Activated CD4-positive, alpha-beta memory T cell treated with anti-CD3 and anti-CD28 coated beads, Interleukin-2, amount 10 ng/mL, durations not matched to agents 7 days and 5 days (primary cell): ENCODE measurements around the gene PSMA6. TPM values are rescaled to one million over a fixed set of nuclear protein-coding genes. Genes with fewer than 3 reads are reported as not detected.
"Not testable (repeated sequence)": the region's sequence is repeated elsewhere in the genome, so short reads cannot be mapped to it uniquely, and the experiment has no call there.

Experiments
- CTCF ChIA-PET: fragments of 350-600 bp; sonication (Branson Sonifier 250); formaldehyde crosslinking; loops from one replicate; lab custom pipeline; 2021; ENCODE audit warnings: antibody characterized with exemption, inconsistent platforms; lab: Charles Lee
- POLR2A ChIA-PET: fragments of 350-600 bp; sonication (Branson Sonifier 250); formaldehyde crosslinking; loops from one replicate; lab custom pipeline; 2021; ENCODE audit warnings: antibody characterized with exemption; lab: Charles Lee
- DNase-seq: peaks from one replicate; pipeline ENCODE4 v3.0.0-alpha.2; 2020
- H3K27ac Mint-ChIP-seq: one replicate; pipeline ENCODE4 v1.8.0; 2021; ENCODE audit warnings: mild to moderate bottlenecking, mixed read lengths
- H3K27me3 Mint-ChIP-seq: one replicate; pipeline ENCODE4 v1.8.0; 2021; ENCODE audit warnings: mixed read lengths
- H3K36me3 Mint-ChIP-seq: one replicate; pipeline ENCODE4 v1.8.0; 2021; ENCODE audit warnings: low read depth, mixed read lengths
- H3K4me1 Mint-ChIP-seq: one replicate; pipeline ENCODE4 v1.8.0; 2021; ENCODE audit warnings: mixed read lengths
- H3K4me3 Mint-ChIP-seq: one replicate; pipeline ENCODE4 v1.8.0; 2021; ENCODE audit warnings: mild to moderate bottlenecking, mixed read lengths
- H3K9me3 Mint-ChIP-seq: one replicate; pipeline ENCODE4 v1.8.0; 2021; ENCODE audit warnings: mixed read lengths
- total RNA-seq, 2 experiments: library from RNA; stranded (reverse); gene quantifications; one replicate each; pipeline ENCODE4 v1.2.3, GENCODE V29; 2021

Gene PSMA6
- total RNA-seq, 2 experiments from 2014 or later = 235 to 242 TPM

DNA sequence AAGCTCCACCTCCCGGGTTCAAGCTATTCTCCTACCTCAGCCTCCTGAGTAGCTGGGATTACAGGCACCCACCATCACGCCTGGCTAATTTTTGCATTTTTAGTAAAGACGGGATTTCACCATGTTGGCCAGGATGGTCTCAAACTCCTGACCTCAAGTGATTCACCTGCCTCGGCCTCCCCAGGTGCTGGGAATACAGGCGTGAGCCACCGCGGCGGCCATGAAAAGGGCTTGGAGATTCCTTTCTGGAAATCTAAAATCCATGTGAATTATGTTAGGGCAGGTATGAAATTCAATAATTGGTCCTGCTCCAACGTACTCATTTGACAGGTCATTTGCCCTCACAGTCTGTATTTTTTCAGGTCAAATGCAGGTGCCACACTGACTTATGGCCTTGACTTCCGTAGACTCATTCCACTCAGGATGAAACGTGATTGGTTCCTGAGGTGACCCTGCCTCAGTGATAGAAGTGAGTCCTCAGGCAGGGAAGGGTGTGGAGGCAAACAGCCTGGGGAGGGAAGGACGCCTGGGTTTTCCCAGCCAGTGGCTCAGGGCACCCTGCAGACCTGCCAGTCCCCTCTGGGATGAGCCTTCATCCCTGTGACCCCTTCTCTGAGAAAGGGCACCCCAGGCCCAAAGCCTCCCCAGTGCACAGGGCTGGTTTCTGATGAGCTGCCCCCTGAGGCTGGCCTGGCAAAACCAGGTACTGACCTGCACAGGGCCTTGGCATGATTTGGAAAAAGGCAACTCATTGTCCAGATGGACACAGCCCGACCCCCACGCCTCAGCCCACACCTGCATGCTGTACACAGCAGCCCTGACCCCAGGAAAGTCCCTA is 48.7 kb downstream of the PSMA6 start:
- CTCF ChIA-PET = interaction anchor here (1.4 kb wide), 1 partner anchor 65 kb away, joined by 5 read pairs; no protein-coding TSS in a partner anchor
- Mint-ChIP-seq H3K4me3 (no peak overlapping the region), H3K36me3 (no peaks in the 10 kb centered on the region), H3K9me3 (no peaks in the 10 kb centered on the region), H3K4me1 (peaks cover 4% of the 10 kb centered on the region), H3K27me3 (no peaks in the 10 kb centered on the region), H3K27ac (no peak overlapping the region)
- POLR2A ChIA-PET = interaction anchor here (0.6 kb wide), 1 partner anchor 49 kb away, joined by 3 read pairs; the partner anchor contains the start of gene PSMA6
- DNase-seq = no peak

DNA sequence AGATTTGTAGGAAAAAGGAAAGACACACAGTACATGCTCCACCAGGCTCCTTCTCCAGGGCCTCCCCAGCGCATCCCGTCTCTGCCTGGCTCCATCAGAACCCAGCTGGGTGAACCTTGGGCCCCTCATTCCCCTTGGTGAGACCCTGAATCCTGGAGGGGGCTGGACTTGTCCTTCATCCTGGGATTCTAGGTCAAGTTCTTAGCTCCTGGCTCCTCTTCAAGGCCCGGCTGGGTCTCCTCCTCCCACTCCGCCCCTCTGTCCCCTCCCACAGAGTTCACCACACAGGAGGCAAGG is 49.2 kb downstream of the PSMA6 start:
- H3K9me3 Mint-ChIP-seq = no peaks in the 10 kb centered on the region
- no peaks in the 10 kb centered on the region for H3K36me3 Mint-ChIP-seq
- peaks cover 4% of the 10 kb centered on the region for H3K4me1 Mint-ChIP-seq
- CTCF ChIA-PET = interaction anchor here (1.4 kb wide), 1 partner anchor 64 kb away, joined by 5 read pairs; no protein-coding TSS in a partner anchor
- POLR2A ChIA-PET = interaction anchor here (0.6 to 0.7 kb wide), 2 partner anchors 9 to 50 kb away, joined by 3 read pairs; partner anchors contain the start of gene PSMA6
- no peak for DNase-seq
- H3K4me3 Mint-ChIP-seq = no peak overlapping the region
- H3K27ac Mint-ChIP-seq = no peak overlapping the region
- no peaks in the 10 kb centered on the region for H3K27me3 Mint-ChIP-seq

DNA sequence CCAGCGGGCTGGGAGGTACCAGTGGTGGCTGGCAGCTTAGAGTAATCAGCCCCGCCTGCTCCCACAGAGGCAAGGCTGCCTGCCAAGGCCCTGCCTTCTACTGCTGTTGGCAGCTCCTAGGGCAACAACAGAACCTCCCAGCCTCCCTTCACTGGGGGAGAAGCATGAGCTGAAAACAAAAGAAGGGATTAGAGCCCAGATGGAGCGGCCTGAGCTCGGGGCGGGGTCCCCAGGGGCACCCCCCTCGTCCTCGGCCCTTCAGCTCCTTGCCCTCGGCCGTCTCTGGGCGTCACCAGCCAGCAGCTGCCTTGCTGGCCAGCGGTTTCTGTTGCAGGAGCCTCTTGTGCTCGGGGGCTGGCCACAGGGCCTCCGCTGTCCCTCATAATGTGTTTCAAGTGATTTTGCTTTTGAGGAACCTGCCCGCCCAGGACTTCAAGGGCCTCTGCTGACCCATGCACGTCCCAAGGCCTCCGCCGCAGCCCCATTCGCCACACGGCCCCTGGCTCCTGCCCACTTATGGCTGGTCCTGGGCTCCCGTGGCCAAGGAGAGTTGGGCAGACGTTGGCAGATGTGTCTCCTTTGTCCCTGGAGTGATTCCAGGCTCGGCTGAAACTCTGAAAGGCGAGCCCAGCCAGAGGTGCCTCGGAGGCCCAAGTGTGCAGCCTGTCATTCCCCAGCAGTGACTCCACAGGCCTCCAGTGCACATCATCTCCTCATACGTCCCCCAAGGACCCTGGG is 49.7 kb downstream of the PSMA6 start:
- Mint-ChIP-seq H3K36me3 (no peaks in the 10 kb centered on the region), H3K4me3 (no peak overlapping the region), H3K27ac (no peak overlapping the region), H3K4me1 (peaks cover 4% of the 10 kb centered on the region), H3K27me3 (no peaks in the 10 kb centered on the region), H3K9me3 (no peaks in the 10 kb centered on the region)
- ChIA-PET CTCF (interaction anchor here (1.4 kb wide), 1 partner anchor 64 kb away, joined by 5 read pairs; no protein-coding TSS in a partner anchor), POLR2A (interaction anchor here (0.7 kb wide), 2 partner anchors 10 to 28 kb away, joined by 3 read pairs; no protein-coding TSS in a partner anchor)
- no peak for DNase-seq

DNA sequence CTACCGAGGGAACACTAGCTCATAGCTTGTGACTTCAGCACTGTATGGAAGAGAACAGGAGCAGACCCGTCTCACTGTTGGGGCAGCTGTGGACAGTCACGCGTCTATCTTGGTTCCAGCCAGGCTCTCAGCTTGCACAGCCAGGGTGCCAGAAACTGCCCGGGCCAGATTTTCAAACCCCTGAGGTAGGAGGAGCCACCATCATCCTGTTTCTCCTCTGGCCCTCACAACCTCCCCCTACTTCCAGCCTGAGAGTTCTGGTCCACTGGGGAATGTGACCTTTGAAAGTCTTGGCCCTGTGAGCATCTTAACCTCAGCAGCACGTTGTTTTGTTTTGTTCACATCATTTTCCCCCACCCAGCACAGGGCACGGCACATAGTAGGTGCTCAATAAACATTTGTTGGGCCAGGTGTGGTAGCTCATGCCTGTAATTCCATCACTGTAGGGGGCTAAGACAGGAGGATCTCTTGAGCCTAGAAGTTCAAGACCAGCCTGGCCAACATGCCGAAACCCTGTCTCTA is 50.4 kb downstream of the PSMA6 start:
- CTCF ChIA-PET = no interaction called here
- POLR2A ChIA-PET = no interaction called here
- no peak overlapping the region for H3K27ac Mint-ChIP-seq

DNA sequence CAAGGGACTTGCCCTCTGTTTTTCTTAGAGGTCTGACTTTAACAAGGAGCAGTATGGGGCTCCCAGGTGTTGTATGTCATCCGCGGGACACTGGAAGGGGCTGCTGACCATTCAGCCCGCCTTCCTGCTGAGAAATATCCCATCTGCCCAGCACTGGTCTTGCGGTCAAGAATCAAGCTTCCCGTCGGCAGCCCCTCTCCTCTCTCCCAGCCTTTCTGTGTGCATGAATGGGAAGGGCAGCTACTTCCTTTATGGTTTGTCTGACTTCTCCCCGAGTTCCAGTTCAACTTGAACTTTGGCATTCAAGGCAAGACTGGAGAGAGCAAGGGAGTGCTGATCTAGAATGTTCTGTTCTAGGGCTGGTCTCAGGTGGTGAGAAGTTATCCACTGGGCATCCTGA is 51.5 kb downstream of the PSMA6 start:
- H3K4me1 Mint-ChIP-seq = peaks cover 4% of the 10 kb centered on the region
- ChIA-PET POLR2A (no interaction called here), CTCF (no interaction called here)
- H3K27me3 Mint-ChIP-seq = no peaks in the 10 kb centered on the region
- no peaks in the 10 kb centered on the region for H3K36me3 Mint-ChIP-seq
- H3K4me3 Mint-ChIP-seq = no peak overlapping the region
- H3K9me3 Mint-ChIP-seq = no peaks in the 10 kb centered on the region
- DNase-seq = no peak
- no peak overlapping the region for H3K27ac Mint-ChIP-seq

More for the DNA sequence above, 50.4 kb downstream of the PSMA6 start:
- Mint-ChIP-seq H3K4me3 (no peak overlapping the region), H3K9me3 (no peaks in the 10 kb centered on the region), H3K27me3 (no peaks in the 10 kb centered on the region), H3K36me3 (no peaks in the 10 kb centered on the region), H3K4me1 (peaks cover 4% of the 10 kb centered on the region)
- DNase-seq = no peak

DNA sequence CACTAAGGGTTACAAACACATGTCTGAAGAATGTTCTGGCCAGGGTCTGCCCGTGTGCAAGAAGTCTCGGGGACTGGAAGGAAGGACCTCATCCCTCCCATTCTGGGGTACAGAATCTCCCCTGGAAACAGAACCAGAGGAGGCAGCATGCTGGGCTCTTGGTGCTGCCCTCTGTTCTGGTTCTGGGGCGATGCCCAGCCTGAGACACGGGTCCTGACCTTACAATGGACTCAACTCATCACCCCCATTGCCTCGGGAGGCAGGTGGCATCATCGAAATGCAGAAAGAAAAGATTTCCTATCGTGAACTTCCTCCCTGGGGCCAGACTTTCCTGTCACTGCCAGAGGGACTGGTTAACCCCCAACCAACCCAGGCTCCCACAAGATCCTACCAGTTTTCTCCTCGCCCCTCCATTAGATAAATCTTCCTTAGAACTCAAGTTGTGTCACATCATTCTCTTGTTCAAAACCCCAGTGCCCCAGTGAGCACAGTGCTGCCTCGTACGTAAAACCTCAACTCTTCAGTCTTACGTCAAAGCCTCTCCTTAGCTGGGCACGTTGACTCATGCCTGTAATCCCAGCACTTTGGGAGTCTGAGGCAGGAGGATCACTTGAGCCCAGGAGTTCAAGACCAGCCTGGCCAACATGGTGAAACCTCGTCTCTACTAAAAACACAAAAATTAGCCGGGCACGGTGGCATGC is 52.1 kb downstream of the PSMA6 start:
- DNase-seq = no peak
- H3K27me3 Mint-ChIP-seq = no peaks in the 10 kb centered on the region
- no peak overlapping the region for H3K4me3 Mint-ChIP-seq
- peaks cover 4% of the 10 kb centered on the region for H3K4me1 Mint-ChIP-seq
- no peak overlapping the region for H3K27ac Mint-ChIP-seq
- no peaks in the 10 kb centered on the region for H3K36me3 Mint-ChIP-seq
- CTCF ChIA-PET = no interaction called here
- H3K9me3 Mint-ChIP-seq = no peaks in the 10 kb centered on the region
- POLR2A ChIA-PET = no interaction called here

DNA sequence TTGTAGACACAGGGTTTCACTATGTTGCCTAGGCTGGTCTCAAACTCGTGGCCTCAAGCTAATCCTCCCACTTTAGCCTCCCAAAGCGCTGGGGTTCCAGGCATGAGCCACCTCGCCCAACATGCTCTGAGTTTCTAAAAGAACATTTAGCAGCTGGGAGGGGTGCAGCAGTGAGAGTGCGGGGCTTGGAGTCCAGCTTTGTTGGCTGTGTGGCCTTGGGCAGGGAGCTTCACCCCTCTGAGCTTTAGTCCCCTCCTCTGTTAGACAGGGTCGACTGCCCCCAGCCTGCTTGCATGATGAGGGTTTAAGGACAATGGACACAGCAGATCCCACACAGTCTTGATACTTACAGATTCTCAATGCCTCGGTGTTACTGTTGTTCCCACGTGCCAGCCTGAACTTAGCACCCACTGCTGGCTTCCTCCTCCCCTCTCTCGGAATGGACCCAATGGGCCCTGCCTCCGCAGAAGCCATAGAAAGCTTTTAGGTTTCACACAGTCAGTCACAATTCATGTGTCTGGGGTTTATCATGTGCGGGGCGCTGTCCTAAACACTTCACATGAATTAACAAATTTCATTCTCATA is 54.6 kb downstream of the PSMA6 start:
- Mint-ChIP-seq H3K4me3 (no peak overlapping the region), H3K4me1 (peaks cover 2% of the 10 kb centered on the region), H3K27me3 (no peaks in the 10 kb centered on the region), H3K27ac (no peak overlapping the region), H3K36me3 (no peaks in the 10 kb centered on the region), H3K9me3 (no peaks in the 10 kb centered on the region)
- DNase-seq = no peak
- CTCF ChIA-PET = no interaction called here
- POLR2A ChIA-PET = no interaction called here

DNA sequence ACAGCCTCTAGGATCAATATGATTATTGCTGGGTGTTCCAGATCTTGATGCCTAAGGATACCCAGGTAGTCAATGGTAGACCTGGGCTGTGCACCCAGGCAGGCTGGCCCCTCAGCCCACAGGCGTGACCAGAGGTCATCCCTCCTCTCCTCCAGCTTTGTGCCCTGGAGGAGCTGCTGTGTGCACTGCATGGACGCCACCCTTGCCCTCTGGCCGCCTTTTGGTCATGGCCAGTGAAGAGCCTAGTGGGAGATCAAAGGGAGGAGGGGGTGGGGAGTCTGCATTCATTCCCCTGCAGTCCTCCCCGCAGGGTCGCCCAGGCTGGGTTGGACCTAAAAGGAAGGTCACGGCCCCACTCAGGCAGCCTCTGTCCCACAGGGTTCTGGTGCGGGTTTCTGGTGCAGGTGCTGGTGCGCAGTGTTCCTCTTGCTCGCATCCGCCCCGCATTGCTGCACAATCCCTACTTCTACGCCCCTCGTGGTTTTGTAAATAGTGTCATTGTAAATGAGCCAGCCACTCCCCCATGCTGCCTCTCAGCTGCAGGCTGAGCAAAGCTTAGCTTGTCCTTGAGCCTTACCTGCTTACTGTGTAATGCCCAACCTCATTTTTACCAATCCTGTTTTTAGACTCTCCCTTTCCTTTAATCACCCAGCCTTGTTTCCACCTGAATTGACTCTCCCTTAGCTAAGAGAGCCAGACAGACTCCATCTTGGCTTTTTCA is 55.3 kb downstream of the PSMA6 start:
- Mint-ChIP-seq H3K9me3 (no peaks in the 10 kb centered on the region), H3K27me3 (no peaks in the 10 kb centered on the region), H3K36me3 (no peaks in the 10 kb centered on the region), H3K27ac (no peak overlapping the region), H3K4me3 (no peak overlapping the region), H3K4me1 (peaks cover 2% of the 10 kb centered on the region)
- ChIA-PET POLR2A (no interaction called here), CTCF (no interaction called here)
- DNase-seq = no peak

DNA sequence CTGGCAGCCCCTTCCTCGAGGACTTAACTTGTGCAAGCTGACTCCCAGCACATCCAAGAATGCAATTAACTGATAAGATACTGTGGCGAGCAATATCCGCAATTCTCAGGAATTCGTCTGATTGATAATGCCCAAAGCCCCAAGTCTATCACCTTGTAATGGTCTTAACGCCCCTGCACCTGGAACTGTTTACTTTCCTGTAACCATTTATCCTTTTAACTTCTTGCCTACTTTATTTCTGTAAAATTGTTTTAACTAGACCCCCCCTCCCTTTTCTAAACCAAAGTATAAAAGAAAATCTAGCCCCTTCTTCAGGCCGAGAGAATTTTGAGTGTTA is 55.8 kb downstream of the PSMA6 start:
- POLR2A ChIA-PET, H3K9me3 Mint-ChIP-seq, H3K4me3 Mint-ChIP-seq, DNase-seq, H3K36me3 Mint-ChIP-seq, CTCF ChIA-PET, H3K27ac Mint-ChIP-seq, H3K4me1 Mint-ChIP-seq, H3K27me3 Mint-ChIP-seq: not testable (repeated sequence)

DNA sequence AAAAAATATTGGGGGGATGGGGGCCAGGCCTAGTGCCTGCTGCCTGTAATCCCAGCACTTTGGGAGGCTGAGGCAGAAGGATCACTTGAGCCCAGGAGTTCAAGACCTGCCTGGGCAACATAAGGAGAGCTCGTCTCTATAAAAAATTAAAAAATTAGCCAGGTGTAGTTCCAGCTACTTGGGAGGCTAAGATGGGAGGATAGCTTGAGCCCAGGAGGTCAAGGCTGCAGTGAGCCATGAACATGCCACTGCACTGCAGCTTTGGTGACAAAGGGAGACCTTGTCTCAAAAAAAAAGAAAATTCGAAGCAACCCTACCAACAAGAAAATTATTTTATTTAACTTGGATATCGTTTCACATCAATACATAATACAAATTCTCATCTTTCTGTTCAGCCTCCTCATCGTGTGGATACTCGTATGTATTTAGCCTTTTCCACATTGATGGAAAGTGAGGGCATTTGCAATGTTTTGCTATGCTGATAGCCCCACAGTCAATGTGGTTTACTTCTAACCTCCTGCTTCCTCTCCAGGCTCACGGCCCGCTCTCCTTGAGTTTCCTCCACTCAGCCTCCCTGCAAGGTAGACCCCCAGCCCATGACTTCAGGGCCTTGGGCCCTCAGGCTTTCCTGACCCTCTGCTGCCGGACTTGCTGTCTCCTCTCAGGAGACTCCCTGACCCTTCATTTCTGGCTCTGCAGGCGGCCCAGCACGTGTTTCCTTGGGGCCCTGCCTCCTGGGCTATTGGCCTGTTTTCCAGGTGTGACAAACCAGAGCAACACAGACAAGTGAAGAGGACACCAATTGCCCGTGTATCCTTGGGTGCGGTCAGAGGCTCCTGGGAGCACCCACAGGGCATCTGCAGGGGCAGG is 57.5 kb downstream of the PSMA6 start:
- ChIA-PET POLR2A (no interaction called here), CTCF (no interaction called here)
- Mint-ChIP-seq H3K9me3 (no peaks in the 10 kb centered on the region), H3K36me3 (no peaks in the 10 kb centered on the region), H3K27me3 (no peaks in the 10 kb centered on the region), H3K4me3 (no peak overlapping the region), H3K4me1 (peaks cover 5% of the 10 kb centered on the region), H3K27ac (no peak overlapping the region)
- no peak for DNase-seq

DNA sequence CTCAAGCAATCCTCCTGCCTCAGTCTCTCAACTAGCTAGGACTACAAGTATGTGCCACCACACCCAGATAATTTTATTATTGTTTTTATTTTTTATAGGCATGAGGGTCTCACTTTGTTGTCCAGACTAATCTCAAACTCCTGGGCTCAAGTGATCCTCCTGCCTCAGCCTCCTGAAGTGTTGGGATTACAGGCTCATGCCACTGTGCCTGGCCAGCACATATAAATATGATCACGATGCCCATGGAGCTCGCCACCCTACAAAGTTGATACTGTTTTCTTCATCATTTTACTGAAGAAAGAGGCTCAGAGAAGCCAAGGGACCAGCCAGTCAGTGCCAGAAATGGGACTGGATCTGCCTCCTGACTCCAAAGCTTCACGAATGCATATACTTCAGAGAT is 59.3 kb downstream of the PSMA6 start:
- no peak overlapping the region for H3K4me3 Mint-ChIP-seq
- ChIA-PET POLR2A (interaction anchor here (0.6 kb wide), 1 partner anchor 54 kb away, joined by 3 read pairs; no protein-coding TSS in a partner anchor), CTCF (no interaction called here)
- no peaks in the 10 kb centered on the region for H3K27me3 Mint-ChIP-seq
- DNase-seq = no peak
- H3K9me3 Mint-ChIP-seq = no peaks in the 10 kb centered on the region
- H3K36me3 Mint-ChIP-seq = no peaks in the 10 kb centered on the region
- H3K27ac Mint-ChIP-seq = no peak overlapping the region
- H3K4me1 Mint-ChIP-seq = peaks cover 13% of the 10 kb centered on the region
